ENCODE data around the gene BACH2.
"Not testable (repeated sequence)": the region's sequence is repeated elsewhere in the genome, so short reads cannot be mapped to it uniquely, and the experiment has no call there.

BACH2 gene

DNA sequence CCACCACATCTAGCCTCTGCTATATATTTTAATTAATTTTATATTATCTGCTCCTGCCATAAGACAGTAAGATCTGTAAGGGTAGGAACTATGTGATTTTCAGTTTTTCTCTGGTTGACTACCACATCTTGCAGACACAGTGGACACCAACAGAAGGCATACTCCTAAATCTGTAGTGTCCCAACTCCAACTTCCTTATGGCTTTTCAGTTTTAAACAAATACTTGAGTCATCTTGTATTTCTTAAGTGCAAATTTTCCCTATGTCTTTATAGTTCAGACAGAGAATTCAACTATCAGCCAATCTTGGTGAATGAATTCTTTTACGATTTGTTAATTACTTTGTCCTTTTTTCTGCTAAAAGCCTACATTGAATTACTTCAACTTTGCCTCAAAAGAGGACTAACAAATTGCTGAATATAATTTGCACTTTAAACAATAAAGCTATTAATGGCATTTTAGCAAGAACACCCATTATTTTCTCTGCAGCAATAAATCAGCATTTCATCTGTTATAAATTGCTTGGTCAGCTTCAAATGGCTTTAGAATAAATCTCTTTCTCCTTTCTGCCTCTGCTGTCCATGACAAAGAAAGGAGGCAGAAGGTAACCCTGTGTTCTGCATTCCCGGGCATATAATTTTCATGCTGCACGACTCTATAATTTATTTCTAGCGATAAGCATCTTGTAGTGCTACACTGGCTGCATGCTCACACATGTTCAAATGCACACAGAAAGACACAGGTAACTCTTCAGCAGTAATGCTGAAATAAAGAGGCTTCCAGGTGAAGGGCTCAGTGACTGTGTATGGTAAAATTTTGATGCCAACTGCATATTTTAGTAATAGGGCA lies 144.8 kb downstream of the BACH2 start:
- peak in 2 of 3 experiments; percentile 1 to 67 for DNase-seq

DNA sequence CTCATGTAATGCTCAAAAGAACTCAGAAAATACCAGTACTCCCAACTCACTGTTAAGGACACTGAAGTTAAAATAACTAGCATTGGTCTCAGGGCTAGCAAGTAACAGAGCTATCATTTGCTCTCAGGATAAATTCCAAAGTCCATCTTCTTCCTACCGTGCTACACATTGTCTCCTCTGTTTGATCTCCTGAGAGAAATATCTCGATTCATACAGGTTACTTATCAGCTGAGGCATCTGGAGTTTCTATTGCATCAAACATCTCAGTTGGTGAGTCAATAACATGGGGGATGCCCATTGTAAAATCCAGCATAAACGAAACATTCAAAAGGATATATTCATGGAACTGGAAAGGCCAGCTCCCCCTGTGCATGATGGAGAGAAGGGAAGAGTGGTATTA lies 147.4 kb downstream of the BACH2 start:
- no peak for DNase-seq

DNA sequence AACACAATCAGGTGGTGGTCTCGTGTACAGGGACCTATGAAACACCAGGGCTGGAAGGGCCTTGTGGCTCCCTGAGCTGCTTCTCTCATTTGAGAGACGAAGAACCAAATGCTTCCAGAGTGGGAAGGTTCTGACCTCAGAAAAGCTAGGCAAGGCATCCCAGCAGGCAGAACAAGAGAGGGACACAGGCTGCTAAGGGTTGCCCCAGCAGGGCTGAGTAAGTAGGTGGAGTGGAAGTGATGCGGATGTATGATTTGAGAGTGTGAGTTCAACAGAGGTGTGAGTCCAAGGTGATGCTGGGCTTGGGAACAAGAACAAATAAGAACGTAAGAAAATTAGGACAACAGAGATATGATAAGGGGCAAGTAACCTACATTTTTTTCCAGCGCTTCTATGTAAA lies 147.8 kb downstream of the BACH2 start:
- DNase-seq = no peak

DNA sequence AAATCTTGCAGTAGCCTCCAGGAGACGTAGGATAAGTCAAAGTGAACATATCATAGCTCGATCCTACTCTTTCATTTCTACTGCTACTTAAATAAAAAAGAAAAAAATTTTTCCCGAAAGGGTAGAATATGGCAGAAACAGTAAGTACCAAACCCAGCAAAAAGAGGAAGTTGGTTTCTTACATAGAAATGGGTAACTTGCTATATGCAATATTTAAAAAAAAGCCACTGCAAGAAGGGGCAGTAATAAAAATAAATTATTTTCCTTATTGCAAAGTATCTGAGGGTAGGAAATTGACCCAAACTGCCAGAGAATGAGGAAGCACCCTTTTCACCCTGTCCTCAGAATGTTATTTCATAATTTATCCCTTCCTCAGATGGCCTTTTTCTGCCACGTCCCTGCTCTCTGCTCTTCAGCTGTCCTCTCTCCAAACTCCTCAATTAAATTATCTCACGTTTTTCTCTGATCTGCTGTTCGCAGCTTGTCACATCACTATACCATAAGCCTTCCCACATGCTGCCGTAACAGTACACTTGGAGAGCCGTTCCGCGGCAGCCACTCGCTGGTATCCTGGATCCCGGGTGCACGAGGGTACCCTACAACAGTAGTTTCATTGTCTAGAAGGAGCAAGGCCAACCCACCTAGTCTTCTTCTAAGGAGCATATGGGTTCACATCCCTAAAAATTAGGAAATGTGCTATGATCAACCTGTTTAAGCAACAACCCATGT lies 149.6 kb downstream of the BACH2 start:
- no peak for DNase-seq

DNA sequence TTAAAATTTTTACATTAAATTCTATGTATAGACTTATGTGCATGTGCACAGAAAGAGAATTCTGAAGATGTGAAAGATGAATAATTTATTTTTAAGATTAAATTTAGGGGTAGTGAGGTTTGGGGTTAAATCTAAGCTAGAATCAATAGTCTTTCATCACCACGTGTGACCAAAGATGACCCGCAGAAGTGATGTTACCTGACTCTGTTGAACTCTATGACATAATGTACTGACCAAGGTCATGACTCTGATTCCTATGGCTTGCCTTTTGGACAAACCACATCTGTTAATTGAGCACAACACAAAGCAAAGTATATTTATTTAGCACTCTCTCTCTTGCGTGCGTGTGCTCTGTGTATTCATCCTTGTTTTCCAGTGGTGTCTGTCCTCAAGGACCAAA lies 150.6 kb downstream of the BACH2 start:
- DNase-seq = no peak

DNA sequence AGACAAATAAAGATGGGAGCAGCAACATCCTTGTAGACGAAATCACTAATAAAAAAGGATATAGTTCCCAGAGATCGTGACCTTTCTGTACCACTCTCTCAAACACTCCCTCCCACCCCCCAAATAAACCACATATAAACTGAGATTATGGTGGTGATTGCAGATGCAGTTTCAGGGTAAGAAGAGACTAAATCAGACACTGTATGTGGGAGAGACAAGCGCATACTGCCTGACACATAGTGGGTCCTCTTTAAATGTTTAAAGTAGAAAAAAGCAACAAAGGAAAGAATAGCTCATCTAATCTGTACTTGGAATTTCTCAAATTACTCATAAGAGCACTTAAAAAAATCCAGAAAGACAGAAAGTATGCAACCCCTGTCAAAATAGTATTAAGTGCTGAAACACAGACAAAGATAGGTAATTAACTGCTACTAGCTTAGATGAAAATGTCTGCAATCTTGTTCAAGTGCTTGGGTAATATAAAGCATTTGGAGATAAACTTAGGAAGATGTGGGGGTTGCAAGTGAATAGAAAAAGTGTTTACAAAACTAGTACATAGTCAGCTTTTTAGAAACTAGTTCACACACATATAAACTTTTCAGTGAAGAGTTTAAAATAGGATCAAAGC lies 151.6 kb downstream of the BACH2 start:
- DNase-seq = no peak

DNA sequence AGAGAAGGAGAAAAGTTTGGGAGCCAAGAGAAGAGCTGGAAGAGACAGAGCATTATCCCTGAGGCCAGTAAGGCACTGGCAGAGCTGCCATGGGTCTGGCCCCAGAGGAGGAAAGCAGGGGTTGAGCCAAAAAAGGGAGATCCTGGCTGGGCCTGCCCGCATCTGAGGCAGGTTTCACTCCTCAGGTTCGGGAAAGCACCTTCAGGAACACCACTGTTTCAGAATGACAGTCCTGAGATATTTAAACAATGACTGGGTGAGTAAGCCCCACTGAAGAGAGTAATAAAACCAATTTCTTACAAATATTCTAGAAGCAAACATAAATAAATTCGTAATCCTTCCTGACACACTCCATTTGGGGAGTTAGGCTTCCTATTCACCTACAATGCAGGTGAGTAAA lies 152.2 kb downstream of the BACH2 start:
- no peak for DNase-seq

DNA sequence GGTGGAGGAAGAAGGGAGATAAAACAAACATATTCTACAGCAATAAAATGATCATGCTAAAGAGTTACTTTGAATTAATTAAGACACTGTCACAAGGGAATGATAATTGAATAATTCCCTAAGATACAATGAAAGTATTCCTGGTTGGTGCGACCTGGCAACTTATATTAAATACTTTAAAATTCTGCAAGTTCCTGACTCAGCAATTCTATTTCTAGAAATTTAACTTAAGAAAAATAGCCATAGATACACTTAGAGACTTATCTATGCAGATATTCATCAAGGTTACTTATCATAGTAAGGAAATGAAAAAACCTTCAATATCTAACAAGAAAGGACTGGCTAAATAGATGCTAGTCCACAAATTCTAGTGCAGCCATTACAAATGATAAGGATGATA lies 156.0 kb downstream of the BACH2 start:
- DNase-seq = no peak

DNA sequence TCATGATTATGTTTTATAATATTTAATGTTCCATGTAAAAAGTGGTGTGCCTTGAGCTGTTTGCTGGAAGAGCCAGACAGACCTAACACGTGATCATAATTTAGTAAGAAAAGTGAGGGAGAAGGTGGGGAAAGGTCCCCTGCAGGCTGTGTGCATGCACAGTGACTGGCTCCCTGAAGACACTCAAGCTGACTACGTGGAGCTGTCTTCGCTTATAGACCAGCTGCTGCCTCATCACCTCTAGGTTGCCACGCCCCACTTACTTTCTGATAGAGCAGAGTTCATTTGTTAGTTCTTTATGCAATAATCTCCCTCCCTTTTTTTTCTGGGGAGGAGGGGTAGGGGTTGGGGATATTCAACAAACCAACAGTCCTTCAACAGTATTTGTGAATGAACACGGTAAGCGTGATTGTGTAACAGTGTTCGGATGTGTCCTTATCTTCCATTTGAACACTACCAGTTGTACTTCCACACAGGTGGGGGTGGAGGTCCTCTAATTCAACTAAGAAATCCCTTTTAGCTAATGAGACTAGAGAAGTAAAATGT lies 157.3 kb downstream of the BACH2 start:
- peak in 1 of 3 experiments; percentile 88 for DNase-seq

DNA sequence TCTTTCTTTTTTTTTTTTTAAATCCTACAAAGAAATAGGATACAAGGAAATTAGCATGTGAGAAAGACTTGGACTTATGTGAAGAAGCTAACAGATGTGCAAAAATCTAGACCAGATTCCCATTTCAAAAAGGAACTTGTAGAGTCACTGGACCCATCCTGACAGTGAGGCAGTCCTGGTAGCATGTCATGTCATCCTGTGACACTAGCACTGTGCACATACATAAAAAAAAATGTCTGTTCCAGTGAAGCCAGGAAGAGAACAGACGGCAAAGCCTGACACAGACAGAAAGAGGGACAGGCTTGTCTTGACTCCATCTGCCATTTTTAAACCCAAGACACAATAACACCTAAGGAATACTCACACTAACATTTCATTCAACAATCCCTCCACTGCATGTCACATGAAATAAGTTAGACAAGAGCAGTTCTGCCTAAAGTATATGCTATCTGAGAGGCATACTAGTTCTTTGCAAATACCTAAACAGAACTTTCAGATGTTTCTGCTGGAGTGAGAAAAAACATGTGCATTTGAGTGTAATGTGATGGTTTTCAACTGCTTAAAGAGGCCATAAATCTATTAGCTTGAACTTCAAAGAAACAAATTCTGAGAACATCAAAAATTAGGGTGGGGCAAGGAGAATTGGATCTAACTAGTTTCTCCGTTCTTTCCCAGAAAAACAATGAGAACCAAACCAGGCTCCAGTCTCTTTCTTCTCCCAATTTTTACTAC lies 159.6 kb downstream of the BACH2 start:
- DNase-seq = no peak

DNA sequence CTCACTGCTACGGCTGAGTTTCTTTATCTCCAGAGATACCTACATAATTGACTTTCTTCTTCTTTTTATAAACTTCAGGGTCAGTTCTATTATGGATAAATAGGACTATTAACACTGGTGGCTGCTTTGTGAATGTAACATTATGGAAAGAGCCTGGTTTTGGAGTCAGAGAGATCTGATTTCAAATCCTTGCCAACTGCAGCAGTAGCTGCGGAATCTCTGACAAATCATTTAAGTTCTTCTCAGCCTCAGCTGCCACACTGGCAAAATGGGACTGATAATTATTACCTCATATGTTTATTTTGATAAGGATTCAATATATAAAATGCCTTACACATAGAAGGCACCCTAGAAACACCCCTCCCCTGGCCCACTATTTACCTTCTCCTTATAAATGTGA lies 160.5 kb downstream of the BACH2 start:
- DNase-seq = no peak

DNA sequence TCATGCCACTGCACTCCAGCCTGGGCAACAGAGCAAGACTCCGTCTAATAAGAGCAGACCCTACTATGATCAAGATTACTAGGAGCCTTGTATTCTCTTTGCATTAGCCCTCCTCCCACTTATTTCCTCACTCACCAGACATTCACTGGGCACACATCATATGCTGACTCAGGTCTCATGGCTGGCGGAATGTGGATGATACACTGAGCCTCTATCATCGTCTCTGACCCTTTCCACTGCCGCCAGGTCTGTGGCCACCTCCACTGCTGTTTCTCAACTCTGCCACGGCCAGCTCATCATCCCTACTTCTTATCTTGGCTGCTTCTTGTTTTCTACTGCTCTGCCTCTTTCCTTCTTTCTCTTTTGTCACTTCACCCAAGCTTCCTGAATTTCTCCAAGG lies 161.0 kb downstream of the BACH2 start:
- DNase-seq = no peak

DNA sequence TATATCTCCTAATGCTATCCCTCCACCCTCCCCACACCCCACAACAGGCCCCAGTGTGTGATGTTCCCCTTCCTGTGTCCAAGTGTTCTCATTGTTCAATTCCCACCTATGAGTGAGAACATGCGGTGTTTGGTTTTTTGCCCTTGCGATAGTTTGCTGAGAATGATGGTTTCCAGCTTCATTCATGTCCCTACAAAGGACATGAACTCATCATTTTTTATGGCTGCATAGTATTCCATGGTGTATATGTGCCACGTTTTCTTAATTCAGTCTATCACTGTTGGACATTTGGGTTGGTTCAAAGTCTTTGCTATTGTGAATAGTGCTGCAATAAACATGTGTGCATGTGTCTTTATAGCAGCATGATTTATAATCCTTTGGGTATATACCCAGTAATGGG lies 163.0 kb downstream of the BACH2 start:
- DNase-seq = not testable (repeated sequence)

DNA sequence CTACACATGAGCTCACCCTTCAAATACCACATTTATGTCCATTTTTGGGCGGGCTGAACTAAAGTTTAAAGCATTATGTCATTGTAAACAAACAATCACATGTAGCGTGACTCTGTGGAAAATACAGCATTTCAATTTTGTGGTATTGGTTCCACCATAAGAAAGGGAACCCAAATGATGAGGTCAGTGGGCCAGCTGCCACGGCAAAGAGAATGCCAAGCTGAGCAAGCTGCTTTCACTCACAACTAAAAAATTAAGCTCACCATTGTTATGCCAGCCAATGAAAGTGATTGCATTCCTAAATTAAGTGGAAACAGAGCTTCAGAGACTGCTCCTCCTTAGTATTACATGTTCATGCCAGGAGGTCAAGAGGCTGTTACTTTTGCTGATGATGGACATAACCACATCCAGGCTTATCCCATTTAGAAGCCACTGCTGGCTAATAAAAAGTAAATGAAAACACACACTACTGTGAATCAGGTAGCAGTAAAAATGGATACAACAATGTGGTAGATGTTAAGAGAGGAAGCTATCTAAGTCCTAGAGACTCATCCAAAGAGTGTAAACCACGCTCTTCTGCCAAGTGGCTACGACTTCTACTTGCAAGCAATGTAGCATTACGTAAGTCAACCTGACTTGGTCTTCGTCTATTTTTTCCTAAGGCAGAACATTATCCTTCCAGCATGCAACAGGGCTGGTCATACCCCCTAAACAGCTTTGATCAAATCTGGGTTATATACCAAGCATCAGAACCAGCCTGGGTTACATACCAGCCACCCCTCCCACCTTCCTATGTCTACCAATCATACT lies 164.8 kb downstream of the BACH2 start:
- DNase-seq = no peak

DNA sequence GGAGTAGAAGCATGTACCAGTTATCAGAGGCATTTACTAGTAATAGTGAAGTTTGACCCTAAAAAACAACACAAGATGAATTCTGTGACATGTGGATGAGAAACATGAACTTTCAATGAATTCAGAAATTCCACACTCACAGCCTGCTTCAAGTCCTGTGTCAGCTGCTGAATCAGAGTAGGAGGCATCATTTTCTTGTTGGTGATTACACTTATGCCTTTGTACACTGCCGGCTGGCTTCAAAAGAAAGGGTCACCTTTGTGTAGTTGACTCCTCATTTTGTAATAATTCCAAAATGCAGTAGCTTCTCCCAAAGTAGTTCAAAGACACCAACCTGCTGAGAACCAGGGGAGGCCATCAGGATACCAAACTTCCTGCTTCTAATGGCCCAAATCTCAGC lies 165.5 kb downstream of the BACH2 start:
- DNase-seq = no peak

DNA sequence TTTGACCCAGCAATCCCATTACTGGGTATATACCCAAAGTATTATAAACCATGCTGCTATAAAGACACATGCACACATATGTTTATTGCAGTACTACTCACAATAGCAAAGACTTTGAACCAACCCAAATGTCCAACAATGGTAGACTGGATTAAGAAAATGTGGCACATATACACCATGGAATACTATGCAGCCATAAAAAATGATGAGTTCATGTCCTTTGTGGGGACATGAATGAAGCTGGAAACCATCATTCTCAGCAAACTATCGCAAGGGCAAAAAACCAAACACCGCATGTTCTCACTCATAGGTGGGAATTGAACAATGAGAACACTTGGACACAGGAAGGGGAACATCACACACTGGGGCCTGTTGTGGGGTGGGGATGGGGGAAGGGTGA lies 168.0 kb downstream of the BACH2 start:
- not testable (repeated sequence) for DNase-seq

DNA sequence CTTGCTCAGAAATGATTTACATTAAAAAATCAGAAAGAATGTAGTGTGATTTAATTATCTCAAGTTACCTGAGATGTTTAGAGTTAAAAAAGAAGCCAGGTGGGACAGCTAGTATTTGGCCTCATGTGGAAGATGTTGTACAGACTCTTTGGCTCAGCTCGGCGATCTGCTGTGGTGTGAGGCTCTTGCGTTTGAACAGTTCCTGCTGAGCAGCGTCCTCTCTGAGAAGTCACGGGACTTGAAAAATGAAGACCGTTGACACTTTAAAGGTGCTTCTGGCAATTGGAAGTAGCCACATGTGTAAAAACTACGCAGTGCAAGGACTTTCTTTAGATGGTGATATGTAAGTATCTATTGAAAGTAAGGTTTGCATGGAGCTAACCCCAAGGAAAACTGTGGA lies 169.0 kb downstream of the BACH2 start:
- peak in 1 of 3 experiments; percentile 40 for DNase-seq

DNA sequence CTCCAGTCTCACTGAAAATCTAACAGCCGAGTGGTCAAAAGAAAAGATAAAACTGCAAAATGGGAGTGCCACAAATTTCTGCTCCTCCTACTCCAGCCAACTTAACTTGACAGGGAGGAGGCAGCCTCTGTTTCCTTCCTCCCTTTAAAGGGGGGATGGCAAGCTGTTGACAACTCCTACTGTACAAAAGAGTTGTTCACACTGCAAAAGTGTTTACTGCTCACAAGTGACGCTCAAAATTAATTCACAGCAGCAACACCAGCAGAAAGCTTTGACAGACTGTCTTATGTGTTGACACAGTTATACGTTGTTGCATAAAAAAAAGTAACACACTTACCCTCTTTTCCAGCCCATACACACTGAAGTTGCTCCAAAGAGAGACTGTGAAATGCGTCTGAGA lies 169.8 kb downstream of the BACH2 start:
- no peak for DNase-seq

DNA sequence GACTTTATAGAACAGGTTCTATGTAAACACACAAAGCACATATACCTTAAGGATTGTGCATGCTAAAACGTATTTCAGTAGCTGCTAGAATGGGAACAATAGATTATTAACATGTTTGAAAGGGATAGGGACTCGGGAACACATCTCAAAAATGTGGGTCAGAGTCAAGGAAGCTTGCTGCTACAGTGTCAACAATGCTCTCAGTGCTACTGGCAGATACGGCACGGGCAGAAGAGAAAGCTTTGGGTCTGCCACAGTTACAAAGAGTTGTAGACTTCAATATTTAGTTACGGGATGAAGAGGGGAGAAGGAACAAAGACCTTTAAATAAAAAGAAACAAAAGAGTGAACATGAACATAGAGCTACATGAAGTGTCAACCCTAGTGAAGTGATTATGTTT lies 170.5 kb downstream of the BACH2 start:
- no peak for DNase-seq

DNA sequence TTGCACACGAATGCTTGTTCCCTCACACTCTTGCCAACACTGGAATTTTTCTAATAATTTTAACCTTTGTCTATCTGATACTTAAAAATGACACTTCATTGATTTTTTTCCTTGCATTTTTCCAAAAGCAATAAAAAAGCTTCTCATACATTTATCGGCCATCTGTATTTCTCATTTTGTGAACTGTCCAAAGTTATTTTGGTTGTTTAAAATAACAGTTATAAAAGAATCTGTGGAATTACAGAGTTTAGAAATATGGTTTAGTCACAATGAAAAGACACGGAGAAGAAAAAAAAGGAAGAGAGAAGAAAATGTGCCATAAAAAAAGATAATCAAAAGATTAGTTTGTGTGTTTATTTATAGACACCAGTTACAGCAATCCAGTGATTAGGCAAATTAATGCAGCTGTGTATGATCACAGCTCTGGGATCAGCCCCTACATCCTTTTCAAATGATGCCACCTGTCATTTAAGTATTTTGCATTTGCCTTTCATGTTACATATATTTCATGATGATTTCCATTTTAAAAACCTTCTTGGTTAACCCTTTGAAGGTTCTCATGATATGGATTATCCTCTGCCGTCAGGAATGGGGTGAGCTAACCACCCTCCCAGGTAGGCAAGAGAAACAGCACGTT lies 171.7 kb downstream of the BACH2 start:
- no peak for DNase-seq

DNA sequence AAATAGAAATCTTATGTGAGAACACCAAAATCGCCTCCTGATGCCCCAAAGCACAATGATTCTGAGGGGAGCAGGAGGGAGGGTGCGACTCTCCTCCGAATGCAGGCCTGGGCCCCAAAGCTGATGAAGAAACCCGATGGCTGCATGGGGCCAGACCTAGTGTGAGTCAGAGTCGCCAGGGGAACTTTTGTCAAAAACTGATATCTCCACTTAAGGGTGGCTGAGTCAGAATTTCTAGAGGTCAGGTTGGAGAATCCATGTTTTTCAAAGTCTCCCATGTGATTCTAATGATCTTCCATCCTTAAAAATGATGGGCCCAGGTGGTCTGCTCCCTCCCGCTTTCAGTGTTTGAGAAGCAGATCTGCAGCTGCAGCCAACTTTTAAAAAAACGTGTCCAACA lies 172.8 kb downstream of the BACH2 start:
- DNase-seq = no peak

DNA sequence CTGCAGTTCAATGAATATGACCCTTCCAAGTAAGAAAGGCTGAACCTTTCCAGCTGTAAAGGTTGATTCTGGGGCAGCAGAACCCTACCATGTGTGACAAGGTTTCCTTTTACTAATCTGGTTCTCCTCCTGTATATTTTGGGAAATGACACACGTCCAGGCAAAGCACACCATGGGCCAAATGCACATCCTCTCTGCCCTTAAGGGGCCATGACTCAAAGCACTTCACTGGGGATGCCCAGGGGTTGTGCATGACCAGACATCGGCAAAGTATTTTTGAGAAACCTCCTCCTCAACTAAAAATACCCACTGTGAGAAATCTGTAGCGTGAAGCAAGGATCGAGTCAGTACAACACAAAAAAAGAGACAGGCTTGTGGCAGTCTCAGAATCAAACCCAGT lies 174.7 kb downstream of the BACH2 start:
- DNase-seq = no peak

Measured in NCI-H1417 (cell line).